Measurements from ENCODE around the gene C18orf63.
"Not testable (repeated sequence)": the region's sequence is repeated elsewhere in the genome, so short reads cannot be mapped to it uniquely, and the experiment has no call there.

C18orf63 gene

GRCh38 chr18:74291771-74292540, 23.7 kb upstream of the C18orf63 start, which contains the start of gene CYB5A:
CYB5A (minus strand) TSS chr18:74291963; CDS start chr18:74291875, 88 bp downstream.
- no peaks in the 10 kb centered on the region for H3K9me3 ChIP-seq
- H3K27me3 ChIP-seq, result peaks cover 22% of the 10 kb centered on the region
- H3K27ac ChIP-seq, result no peak within 1 kb of the TSS
- H3K4me1 ChIP-seq (ENCODE audit: control insufficient read depth in 1 of 2, insufficient read depth in 1 of 2, low read depth in 1 of 2, low read length in 1 of 2), result peaks cover 15 to 16% of the 10 kb centered on the region in 2 experiments
- TF ChIP-seq CTCF (IDR thresholded peaks at IDR 0.05), result peak; percentile 23
- no peaks in the 10 kb centered on the region for H3K36me3 ChIP-seq
- peak within 1 kb of the TSS; percentile 80 to 84 for H3K4me3 ChIP-seq (ENCODE audit: low read depth in 1 of 2, low read length in 1 of 2)

- H3K27ac ChIP-seq, result no peak overlapping the region
- H3K36me3 ChIP-seq, result no peaks in the 10 kb centered on the region
- TF ChIP-seq CTCF (IDR thresholded peaks at IDR 0.05), result no peak
- no peaks in the 10 kb centered on the region for H3K9me3 ChIP-seq
- peaks cover 22% of the 10 kb centered on the region for H3K27me3 ChIP-seq
- H3K4me3 ChIP-seq (ENCODE audit: low read depth in 1 of 2, low read length in 1 of 2), result peak overlapping the region; percentile 80 to 84
- H3K4me1 ChIP-seq (ENCODE audit: control insufficient read depth in 1 of 2, insufficient read depth in 1 of 2, low read depth in 1 of 2, low read length in 1 of 2), result peaks cover 15 to 16% of the 10 kb centered on the region in 2 experiments
These were observed 23.1 kb upstream of the C18orf63 start for GRCh38 chr18:74292541-74292858.

GRCh38 chr18:74292982-74293381, 22.7 kb upstream of the C18orf63 start:
- not testable (repeated sequence) for H3K27ac ChIP-seq; H3K9me3 ChIP-seq; H3K36me3 ChIP-seq; H3K4me3 ChIP-seq (ENCODE audit: low read depth in 1 of 2, low read length in 1 of 2)
- Histone ChIP-seq H3K27me3 (peaks cover 22% of the 10 kb centered on the region), H3K4me1 (ENCODE audit: control insufficient read depth in 1 of 2, insufficient read depth in 1 of 2, low read depth in 1 of 2, low read length in 1 of 2) (peaks cover 15 to 16% of the 10 kb centered on the region in 2 experiments)

GRCh38 chr18:74294526-74294925, 21.1 kb upstream of the C18orf63 start:
- Histone ChIP-seq H3K36me3 (no peaks in the 10 kb centered on the region), H3K4me1 (ENCODE audit: control insufficient read depth in 1 of 2, insufficient read depth in 1 of 2, low read depth in 1 of 2, low read length in 1 of 2) (peaks cover 15 to 16% of the 10 kb centered on the region in 2 experiments), H3K4me3 (ENCODE audit: low read depth in 1 of 2, low read length in 1 of 2) (no peak overlapping the region), H3K27ac (no peak overlapping the region), H3K9me3 (no peaks in the 10 kb centered on the region), H3K27me3 (peaks cover 22% of the 10 kb centered on the region)
- no peak for TF ChIP-seq CTCF (IDR thresholded peaks at IDR 0.05)

GRCh38 chr18:74299162-74299561, 16.5 kb upstream of the C18orf63 start:
- Histone ChIP-seq H3K9me3 (no peaks in the 10 kb centered on the region), H3K4me3 (ENCODE audit: low read depth in 1 of 2, low read length in 1 of 2) (no peak overlapping the region), H3K27ac (no peak overlapping the region), H3K27me3 (no peaks in the 10 kb centered on the region), H3K36me3 (no peaks in the 10 kb centered on the region), H3K4me1 (ENCODE audit: control insufficient read depth in 1 of 2, insufficient read depth in 1 of 2, low read depth in 1 of 2, low read length in 1 of 2) (no peaks in the 10 kb centered on the region)
- TF ChIP-seq CTCF (IDR thresholded peaks at IDR 0.05), result no peak

- no peaks in the 10 kb centered on the region for H3K36me3 ChIP-seq
- H3K4me1 ChIP-seq (ENCODE audit: control insufficient read depth in 1 of 2, insufficient read depth in 1 of 2, low read depth in 1 of 2, low read length in 1 of 2), result no peaks in the 10 kb centered on the region
- H3K4me3 ChIP-seq (ENCODE audit: low read depth in 1 of 2, low read length in 1 of 2), result no peak overlapping the region
- H3K27me3 ChIP-seq, result peaks cover 5% of the 10 kb centered on the region
- TF ChIP-seq CTCF (IDR thresholded peaks at IDR 0.05), result no peak
- no peak overlapping the region for H3K27ac ChIP-seq
- H3K9me3 ChIP-seq, result no peaks in the 10 kb centered on the region
These were observed 15.9 kb upstream of the C18orf63 start for GRCh38 chr18:74299746-74300145.

All from neutrophil (primary cell).